Stimulated activated CD8-positive, alpha-beta memory T cell treated with anti-CD3 and anti-CD28 coated beads, Interleukin-4, amount 100 ng/mL, for 1 hour (primary cell): Measurements from ENCODE around the gene RANBP3.
"Not testable (repeated sequence)": the region's sequence is repeated elsewhere in the genome, so short reads cannot be mapped to it uniquely, and the experiment has no call there.

Experiments used
- DNase-seq, 2 donors: peaks; one replicate each; pipeline ENCODE4 v3.0.0-alpha.2; 2020; ENCODE audit warnings: low read depth in 2 of 2, low spot score in 1 of 2

Gene RANBP3

GRCh38 chr19:6006896-6007295 lies 29.0 kb upstream of the RANBP3 start:
- no peak for DNase-seq

DNA sequence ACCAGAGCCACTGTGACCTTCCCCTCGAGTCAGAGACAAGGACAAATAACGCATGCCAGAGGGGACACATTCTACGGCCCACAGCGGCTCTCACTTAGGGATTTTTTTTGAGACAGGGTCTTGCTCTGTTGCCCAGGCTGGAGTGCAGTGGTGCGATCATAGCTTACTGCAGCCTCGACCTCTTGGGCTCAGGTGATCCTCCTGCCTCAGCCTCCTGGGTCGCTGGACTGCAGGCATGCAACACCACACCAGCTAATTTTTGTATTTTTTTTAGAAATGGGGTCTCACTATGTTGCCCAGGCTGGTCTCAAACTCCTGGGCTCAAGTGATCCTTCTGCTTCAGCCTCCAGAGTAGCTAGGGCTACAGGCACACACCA lies 28.1 kb upstream of the RANBP3 start:
- not testable (repeated sequence) for DNase-seq

GRCh38 chr19:6005321-6006069 lies 27.6 kb upstream of the RANBP3 start:
- no peak for DNase-seq

- no peak for DNase-seq
Observed at GRCh38 chr19:6003976-6004375, 26.0 kb upstream of the RANBP3 start.

DNA sequence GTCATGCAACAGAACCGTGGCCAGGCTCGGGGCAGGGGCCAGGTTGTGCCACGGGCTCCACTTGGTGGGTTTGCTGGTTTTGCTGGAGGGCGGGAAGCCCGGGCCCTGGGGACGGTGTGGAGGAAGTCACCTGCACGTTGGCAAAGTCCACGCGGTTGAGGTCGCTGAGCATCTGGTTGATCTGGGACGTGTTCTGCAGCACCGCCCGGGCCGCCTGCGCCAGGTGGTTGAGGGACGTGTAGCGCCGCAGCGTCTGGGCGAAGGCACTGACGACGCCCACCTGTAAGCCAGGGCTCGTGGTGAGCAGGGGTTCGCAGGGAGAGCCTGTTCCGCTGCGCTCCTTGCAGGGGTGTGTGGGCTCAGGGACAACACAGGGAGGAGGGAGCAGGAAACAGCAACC lies 24.7 kb upstream of the RANBP3 start:
- DNase-seq = no peak

- DNase-seq = no peak
Observed at GRCh38 chr19:6000228-6000847, 22.4 kb upstream of the RANBP3 start.

DNA sequence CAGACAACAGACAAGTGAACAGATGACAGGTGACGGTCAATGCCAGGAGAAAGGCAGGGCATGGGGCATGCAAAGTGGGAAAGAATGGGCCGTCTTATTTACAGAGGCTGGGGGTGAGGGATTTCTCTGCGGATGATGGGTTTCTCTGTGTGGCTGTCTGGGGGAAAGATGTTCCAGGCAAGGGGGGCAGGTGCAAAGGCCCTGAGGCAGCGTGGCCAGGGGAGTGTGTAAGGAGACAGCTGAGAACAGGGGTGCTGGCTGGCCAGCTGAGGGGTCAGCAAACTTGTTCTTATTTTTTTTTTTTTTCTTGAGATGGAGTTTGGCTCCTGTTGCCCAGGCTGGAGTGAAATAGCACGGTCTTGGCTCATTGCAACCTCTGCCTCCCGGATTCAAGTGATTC lies 21.8 kb upstream of the RANBP3 start:
- no peak for DNase-seq

- DNase-seq = no peak
Observed at GRCh38 chr19:5997371-5997770, 19.4 kb upstream of the RANBP3 start.

DNA sequence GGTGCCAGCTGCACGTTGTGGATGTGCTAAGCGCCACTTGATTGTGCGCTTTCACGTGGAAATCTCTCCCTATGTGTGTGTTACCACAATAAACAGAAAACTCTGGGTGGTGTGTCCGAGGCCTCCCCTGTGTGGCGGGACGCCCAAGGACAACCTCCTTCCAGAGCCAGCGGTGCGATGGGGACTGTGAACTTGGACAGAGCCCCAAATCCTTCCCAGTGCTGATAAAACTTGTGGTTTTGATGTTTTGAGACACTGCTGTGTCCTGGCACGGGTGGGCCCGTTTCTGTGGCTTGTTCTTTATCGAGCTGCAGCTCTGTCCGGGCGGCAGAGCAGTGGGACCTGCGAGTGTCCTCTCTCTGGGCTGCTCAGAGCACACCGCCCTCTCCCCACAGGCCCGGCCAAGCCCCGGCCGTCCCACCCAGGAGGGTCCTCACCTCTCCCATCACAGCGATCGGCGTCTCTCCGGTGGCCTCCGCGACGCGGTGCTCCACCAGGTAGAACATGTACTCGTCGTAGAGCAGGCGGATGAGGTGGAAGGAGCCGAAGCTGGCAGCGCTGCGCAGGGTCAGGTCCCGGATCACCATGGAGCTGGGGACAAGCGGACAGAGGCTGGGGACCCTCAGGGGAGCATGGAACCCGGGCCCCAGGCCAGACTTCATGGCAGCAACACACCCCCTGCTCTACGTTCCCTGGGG lies 18.8 kb upstream of the RANBP3 start:
- no peak for DNase-seq

- DNase-seq = no peak
Observed at GRCh38 chr19:5996102-5996501, 18.2 kb upstream of the RANBP3 start.

DNA sequence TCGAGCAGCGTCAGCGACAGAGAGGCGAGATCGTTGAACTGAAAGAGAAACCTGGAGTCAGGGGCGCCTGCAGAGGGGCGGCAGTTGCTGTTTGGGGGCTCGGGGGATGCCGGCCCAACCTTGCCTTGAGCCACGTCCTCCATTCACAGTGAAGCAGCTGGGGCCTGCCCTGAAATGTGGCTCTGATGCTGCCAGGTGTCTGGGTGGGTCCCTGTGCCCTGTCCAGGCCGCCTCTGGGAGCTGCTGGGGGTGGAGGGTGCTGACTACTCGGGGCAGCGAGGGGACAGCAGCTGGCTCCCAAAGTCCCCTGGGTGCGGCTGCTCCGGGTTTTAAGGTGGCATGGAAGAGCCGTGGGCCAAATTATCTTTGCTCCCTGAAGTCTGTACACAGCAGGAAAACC lies 17.7 kb upstream of the RANBP3 start:
- no peak for DNase-seq

DNA sequence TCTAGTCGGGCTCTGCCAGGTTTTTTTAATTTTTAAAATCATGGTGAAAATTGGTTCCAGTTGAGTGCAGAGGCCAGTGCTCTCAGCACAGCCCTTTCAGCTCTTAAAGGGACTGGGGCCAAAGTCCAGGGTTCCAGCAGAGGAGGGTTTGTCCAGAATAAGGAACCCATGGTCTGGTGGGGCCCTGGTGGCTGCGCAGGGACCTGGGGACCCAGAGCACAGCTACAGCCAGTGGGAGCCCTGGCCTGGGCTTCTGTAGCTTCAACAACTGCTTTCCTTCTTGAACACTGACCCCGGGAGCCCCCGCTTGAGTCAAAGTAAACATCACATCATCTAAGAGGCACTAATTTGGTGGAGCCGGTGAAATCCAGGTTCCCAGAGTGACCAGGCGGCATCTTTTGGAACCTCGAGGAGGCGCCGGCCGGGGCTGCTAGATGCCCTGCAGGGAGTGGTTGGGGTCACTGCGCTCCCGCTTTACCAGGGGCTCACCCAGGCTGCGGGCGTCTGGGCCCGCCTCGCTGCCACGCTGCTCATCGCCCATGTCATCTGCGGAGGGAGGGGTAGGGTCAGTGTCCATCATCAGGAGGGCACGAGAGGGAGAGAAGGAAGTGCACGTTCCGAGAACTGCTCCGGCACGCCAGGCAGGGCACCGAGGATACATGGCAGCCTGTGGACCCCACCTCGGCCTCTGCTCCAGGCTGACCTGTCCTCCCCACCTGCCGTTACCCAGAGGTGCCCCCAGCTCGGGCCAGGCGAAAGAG lies 16.6 kb upstream of the RANBP3 start:
- DNase-seq = no peak

- no peak for DNase-seq
Observed at GRCh38 chr19:5993648-5994358, 15.9 kb upstream of the RANBP3 start.

GRCh38 chr19:5993201-5993600 lies 15.3 kb upstream of the RANBP3 start:
- DNase-seq = no peak

DNA sequence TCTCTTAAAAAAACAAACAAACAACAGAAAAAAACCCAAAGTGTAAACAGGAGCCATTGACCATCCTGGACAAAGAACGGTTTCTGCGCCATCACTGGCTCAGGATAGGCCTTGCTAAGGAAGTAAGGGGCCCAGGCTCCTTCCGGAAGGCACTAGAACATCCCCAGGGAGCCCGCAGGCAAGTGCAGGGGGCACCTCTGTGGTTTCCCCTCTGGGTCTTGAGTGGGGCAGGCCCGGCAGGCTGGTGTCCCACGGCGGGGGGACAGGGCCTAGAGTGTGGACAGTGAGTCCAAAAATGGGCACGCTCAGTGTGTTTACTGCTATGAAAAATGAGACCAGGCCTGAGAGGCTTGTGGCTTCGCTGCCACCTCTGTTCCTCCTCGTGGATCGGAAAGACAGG lies 14.8 kb upstream of the RANBP3 start:
- no peak for DNase-seq

DNA sequence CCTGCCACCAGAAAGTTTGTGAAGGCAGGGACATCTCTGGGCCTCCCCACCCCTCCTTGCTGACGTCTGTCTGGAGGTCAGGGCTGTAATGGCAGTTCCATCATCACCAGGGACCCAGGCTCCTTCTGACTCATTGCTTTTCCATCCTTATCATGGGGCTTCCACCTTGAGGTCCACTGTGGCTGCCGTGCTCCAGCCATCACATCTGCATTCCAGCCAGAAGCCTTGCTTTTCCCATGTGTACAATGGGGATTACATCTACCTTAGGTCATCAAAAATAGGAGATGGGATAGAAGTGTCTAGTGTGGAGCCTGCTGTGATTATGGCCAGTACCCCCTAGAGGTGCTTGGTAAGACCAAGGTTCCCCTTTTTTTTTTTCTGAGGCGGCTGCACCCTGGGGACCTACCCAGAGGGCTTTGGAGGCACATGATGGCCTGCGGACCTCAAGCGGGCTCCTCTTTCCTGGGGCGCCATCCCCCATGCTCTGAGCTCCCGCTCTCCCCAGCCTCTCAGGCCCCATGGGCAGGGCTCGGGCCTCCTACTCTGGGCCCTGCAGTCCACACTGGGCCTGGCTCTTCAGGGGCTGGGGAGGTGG lies 13.4 kb upstream of the RANBP3 start:
- DNase-seq = no peak

DNA sequence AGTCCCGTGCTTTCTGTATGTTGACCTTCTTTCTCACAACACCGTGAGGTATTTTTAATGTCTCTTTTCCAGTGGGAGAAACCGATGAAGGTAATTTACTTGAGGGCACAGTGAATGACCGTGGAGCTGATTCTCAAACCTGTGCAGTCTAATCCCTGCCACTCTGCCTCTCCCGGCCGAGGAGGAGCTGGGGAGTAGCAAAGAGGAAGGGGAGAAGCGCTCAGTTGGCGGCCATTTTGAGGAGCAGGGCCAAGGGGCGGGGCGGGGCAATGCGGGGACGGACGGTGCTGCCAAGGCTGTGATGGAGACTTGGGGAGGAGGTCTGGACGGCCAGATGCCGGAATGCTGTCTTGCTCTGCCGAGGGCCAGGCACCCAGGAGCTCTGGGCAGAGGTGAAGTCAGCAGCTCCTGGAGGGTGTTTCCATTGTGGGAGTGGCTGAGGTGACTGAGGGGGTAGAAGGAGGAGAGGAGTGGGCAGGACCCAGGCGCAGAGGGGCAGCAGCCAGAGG lies 12.4 kb upstream of the RANBP3 start:
- no peak for DNase-seq

DNA sequence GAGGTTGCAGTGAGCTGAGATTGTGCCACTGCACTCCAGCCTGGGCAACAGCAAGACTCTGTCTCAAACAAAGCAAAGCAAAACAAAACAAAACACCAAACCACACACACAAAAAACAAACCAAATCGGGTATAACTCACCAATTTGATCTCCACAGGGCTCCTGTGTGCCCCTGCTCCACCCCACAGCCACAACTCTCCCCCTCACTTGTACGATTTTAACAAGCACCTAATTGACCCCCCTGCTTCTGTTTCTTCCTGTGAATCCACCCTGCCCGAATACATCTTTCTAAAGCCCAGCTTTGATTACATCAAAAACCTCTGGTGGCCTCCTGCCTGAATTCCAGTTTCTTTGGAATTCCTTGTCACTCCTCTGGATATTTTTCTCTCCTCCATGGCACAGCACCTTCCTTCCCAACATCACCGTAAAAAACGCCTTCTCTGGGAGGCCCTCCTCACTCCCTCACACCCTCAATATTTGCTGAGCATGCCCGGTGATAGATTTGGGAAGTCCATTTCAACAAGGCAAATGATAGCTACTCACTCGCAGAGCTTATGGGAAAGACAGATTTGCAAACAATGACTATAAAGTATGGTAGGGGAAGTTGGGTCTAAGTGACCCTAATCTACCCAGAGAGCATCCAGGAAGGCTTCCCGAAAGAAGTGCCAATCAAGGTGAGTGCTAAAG lies 11.6 kb upstream of the RANBP3 start:
- DNase-seq = no peak

DNA sequence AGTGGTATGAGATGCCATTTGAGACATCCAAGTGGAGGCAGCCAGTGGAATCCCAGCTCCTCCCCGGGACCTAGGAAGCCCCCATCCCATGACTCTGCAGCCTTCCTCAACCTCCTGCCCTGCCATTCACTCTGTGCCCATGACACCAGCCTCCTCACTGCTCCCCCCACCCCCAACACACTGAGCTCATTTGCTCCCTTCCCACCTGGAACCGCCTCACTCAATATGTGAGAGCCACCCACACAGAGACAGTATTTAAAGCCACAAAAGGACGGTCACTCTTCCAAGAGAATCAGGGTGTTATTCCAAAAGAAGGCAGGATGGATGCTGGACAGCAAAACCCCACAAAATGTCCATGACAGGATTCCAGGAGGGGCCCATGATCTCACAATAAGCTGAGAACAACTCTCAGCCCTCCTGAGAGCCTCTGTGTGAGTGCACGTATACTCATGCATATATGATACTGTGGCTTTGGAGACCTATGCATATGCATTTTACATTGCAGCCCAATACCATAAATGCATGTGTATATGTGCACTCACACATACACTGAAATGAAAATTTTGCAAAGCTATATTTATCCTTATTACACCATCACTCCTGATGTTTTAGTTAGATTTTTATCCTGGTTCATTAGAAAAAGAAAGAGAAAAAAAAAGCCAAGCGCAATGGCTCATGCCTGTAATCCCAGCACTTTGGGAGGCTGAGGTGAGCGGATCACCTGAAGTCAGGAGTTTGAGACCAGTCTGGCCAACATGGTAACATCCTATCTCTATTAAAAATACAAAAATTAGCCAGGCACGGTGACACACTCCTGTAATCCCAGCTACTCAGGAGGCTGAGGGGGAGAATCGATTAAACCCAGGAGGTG lies 10.8 kb upstream of the RANBP3 start:
- no peak for DNase-seq
